Immature natural killer cell (primary cell): ENCODE results near the gene PA2G4. TPM values are rescaled to one million over a fixed set of nuclear protein-coding genes. Genes with fewer than 3 reads are reported as not detected.
"Not testable (repeated sequence)": the region's sequence is repeated elsewhere in the genome, so short reads cannot be mapped to it uniquely, and the experiment has no call there.

Source experiments
- DNase-seq, 3 donors: peaks; one replicate each; pipeline ENCODE4 v3.0.0; 2022; ENCODE audit warnings: mixed read lengths in 1 of 3
- H3K27ac Mint-ChIP-seq, 6 donors: one replicate each; pipeline ENCODE4 v1.8.0; 2020; ENCODE audit warnings: mixed read lengths in 6 of 6, mild to moderate bottlenecking in 5 of 6, inconsistent platforms in 4 of 6, moderate library complexity in 3 of 6
- H3K27me3 Mint-ChIP-seq, 3 donors: one replicate each; pipeline ENCODE4 v1.8.0; 2020 to 2021; ENCODE audit warnings: low read depth in 3 of 3, mild to moderate bottlenecking in 3 of 3, mixed read lengths in 3 of 3, moderate library complexity in 3 of 3, inconsistent platforms in 1 of 3
- H3K36me3 Mint-ChIP-seq, 3 donors: one replicate each; pipeline ENCODE4 v1.8.0; 2020; ENCODE audit warnings: mixed read lengths in 3 of 3, inconsistent platforms in 2 of 3, mild to moderate bottlenecking in 2 of 3
- H3K4me1 Mint-ChIP-seq, 2 donors: one replicate each; pipeline ENCODE4 v1.8.0; 2020; ENCODE audit warnings: inconsistent platforms in 2 of 2, mild to moderate bottlenecking in 2 of 2, mixed read lengths in 2 of 2, moderate library complexity in 1 of 2
- H3K4me3 Mint-ChIP-seq, 5 donors: one replicate each; pipeline ENCODE4 v1.8.0; 2020; ENCODE audit warnings: mild to moderate bottlenecking in 5 of 5, mixed read lengths in 5 of 5, inconsistent platforms in 3 of 5, moderate library complexity in 3 of 5
- H3K9me3 Mint-ChIP-seq, 6 donors: one replicate each; pipeline ENCODE4 v1.8.0; 2020; ENCODE audit warnings: mild to moderate bottlenecking in 6 of 6, mixed read lengths in 6 of 6, inconsistent platforms in 4 of 6, moderate library complexity in 3 of 6
- polyA plus RNA-seq, 3 donors: library from polyadenylated mRNA; unstranded; fragments of 300-500 nt; fragmentation: Illumina TruSeq; gene quantifications; one replicate each; pipeline ENCODE4 v1.2.3, GENCODE V29; 2021

Gene PA2G4
- 100 to 1,000 TPM; 192 to 222 (median 214) TPM for polyA plus RNA-seq

DNA sequence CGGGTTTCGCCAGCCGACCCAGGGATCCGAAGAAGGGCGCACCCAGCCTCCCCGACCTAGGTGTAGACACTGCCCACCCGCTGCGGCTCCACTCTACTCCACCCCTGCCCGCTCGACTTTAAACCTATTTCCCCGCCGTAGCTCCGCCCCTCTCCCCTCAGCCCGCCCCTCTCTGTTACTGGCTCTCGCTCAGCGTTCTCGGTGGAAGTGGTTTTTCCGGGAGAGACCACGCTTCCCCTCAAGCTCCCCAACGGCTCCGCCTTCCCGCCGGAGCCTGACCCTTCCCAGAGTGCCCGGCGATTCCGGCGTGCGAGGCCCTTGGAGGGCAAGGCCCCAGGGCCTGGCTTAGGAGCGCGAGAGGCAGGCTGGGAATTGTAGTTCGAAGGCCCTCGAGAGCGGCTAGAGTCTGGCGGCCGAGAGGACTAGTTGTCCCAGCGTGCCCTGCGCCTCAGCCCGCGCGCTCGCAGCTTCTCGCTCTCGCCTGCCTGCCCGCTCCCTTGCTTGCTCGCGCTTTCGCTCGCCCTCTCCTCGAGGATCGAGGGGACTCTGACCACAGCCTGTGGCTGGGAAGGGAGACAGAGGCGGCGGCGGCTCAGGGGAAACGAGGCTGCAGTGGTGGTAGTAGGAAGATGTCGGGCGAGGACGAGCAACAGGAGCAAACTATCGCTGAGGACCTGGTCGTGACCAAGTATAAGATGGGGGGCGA is at the start of gene PA2G4:
TSS of gene PA2G4 (plus strand) at position 451 of the 706 bp plus-strand sequence. CDS start at position 630, 179 bp downstream.
- peak within 1 kb of the TSS; percentile 93 to 99 (median 96) for H3K27ac Mint-ChIP-seq
- H3K36me3 Mint-ChIP-seq: peaks cover 0 to 18% (median 5%) of the 10 kb centered on the region in 3 donors
- H3K4me3 Mint-ChIP-seq: peak within 1 kb of the TSS; percentile 92 to 100 (median 96)
- peak; percentile 93 to 94 (median 94) for DNase-seq
- H3K9me3 Mint-ChIP-seq: no peaks in the 10 kb centered on the region
- peaks cover 50 to 57% of the 10 kb centered on the region in 2 donors for H3K4me1 Mint-ChIP-seq
- H3K27me3 Mint-ChIP-seq: peaks cover 4 to 11% (median 7%) of the 10 kb centered on the region in 3 donors

DNA sequence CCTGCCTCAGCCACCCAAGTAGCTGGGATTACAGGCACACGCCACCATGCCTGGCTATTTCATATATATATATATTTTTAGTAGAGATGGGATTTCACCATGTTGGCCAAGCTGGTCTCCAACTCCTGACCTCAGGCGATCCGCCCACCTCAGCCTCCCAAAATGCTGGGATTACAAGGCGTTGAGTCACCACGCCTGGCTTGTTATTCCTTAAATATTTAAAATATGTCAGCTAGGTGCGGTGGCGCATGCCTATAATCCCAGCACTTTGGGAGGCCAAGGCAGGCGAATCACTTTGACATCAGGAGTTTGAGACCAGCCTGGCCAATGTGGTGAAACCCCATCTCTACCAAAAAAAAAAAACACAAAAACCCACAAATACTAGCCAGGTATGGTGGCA is 44.4 kb upstream of the PA2G4 start:
- not testable (repeated sequence) for H3K27ac Mint-ChIP-seq, H3K9me3 Mint-ChIP-seq, DNase-seq, H3K4me1 Mint-ChIP-seq, H3K4me3 Mint-ChIP-seq, H3K27me3 Mint-ChIP-seq, H3K36me3 Mint-ChIP-seq

DNA sequence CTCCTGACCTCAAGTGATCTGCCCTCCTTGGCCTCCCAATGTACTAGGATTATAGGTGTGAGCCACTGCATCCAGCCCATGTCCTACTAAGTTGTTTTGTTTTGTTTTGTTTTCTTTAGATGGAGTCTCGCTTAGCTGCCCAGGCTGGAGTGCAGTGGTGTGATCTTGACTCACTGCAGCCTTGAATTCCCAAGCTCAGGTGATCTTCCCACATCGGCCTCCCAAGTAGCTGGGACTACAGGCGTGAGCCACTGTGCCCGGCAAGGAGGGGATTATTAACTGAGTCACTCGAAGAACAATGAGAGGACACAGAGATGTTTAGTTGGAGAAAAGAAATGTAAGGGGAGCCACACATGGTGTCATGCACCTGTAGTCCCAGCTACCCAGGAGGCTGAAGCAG is 42.4 kb upstream of the PA2G4 start:
- Mint-ChIP-seq H3K9me3 (no peaks in the 10 kb centered on the region), H3K36me3 (no peaks in the 10 kb centered on the region)

DNA sequence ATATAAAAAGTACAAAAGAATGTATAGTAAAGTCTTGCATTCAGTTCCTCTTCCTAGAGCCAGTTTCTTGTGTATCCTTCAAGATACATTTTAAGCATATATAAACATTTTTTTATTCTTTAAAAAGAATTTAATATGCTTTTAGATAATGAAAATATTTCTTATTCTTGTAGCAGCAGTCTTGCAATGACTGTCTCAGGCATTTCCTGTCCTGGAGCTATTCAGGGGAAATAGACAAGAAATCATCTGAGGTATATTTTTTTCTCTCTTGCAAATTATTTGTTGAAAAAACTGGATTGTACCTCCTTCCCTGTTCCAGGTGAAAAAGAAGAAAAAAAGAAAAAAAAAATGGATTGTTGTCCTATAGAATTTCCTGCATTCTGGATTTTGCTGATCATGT is 41.4 kb upstream of the PA2G4 start:
- no peaks in the 10 kb centered on the region for H3K4me1 Mint-ChIP-seq
- peaks cover 0 to 7% (median 1%) of the 10 kb centered on the region in 3 donors for H3K27me3 Mint-ChIP-seq
- no peak overlapping the region for H3K27ac Mint-ChIP-seq
- no peak overlapping the region for H3K4me3 Mint-ChIP-seq
- H3K36me3 Mint-ChIP-seq: no peaks in the 10 kb centered on the region
- DNase-seq: no peak
- H3K9me3 Mint-ChIP-seq: no peaks in the 10 kb centered on the region

More for the DNA sequence above, 42.4 kb upstream of the PA2G4 start:
- Mint-ChIP-seq H3K27ac (no peak overlapping the region), H3K4me3 (no peak overlapping the region), H3K27me3 (peaks cover 0 to 7% (median 1%) of the 10 kb centered on the region in 3 donors), H3K4me1 (no peaks in the 10 kb centered on the region)
- DNase-seq: no peak

DNA sequence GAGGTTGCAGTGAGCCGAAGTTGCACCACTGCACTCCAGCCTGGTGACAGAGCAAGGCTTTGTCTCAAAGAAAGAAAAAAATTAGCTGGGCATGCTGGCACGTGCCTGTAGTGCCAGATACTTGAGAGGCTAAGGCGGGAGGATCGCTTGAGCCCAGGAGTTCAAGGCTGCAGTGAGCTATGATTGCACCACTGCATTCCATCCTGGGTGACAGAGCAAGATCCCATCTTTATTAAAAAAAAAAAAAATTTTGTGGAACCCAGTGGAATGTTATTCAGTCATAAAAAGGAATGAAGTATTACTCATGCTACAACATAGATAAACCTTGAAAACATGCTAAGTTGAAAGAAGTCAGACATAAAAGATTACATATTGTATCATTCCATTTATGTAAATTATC is 32.7 kb upstream of the PA2G4 start:
- no peaks in the 10 kb centered on the region for H3K4me1 Mint-ChIP-seq
- no peak overlapping the region for H3K27ac Mint-ChIP-seq
- no peak overlapping the region for H3K4me3 Mint-ChIP-seq
- peaks cover 0 to 2% (median 0%) of the 10 kb centered on the region in 3 donors for H3K27me3 Mint-ChIP-seq
- H3K9me3 Mint-ChIP-seq: no peaks in the 10 kb centered on the region
- H3K36me3 Mint-ChIP-seq: no peaks in the 10 kb centered on the region
- no peak for DNase-seq

DNA sequence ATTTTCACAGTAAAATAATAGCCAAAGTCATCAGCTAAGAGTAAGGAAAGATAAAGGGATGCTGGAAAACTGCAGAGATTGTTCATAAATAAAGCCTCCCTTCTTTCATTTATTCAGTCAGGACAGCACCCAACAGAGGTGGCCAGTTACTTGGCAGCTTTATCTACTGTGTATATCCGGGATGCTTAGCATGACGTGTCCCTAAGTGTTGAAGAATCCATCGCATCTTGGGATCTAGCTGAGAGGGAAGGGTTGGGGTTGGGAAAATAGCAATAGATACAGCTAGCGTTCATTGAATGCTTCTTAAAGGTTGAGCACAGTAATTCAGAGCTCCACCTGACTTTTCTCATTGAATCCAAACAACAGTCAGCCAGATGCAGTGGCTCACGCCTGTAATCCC is 30.0 kb upstream of the PA2G4 start:
- Mint-ChIP-seq H3K36me3 (no peaks in the 10 kb centered on the region), H3K4me3 (no peak overlapping the region), H3K9me3 (no peaks in the 10 kb centered on the region), H3K4me1 (peaks cover 3 to 8% of the 10 kb centered on the region in 2 donors), H3K27me3 (peaks cover 0 to 2% (median 0%) of the 10 kb centered on the region in 3 donors), H3K27ac (no peak overlapping the region)
- no peak for DNase-seq

DNA sequence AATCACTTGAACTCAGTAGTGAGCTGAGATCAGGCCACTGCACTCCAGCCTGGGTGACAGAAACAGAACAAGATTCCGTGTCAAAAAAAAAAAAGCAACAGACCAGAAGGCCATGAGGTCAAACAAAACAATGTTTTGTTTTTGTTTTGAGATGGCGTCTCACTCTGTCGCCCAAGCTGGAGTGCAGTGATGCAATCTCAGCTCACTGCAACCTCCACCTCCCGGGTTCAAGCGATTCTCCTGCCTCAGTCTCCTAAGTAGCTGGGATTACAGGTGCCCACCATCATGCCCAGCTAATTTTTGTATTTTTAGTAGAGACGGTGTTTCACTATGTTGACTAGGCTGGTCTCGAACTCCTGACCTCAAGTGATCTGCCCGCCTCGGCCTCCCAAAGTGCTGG is 26.4 kb upstream of the PA2G4 start:
- not testable (repeated sequence) for H3K27me3 Mint-ChIP-seq, DNase-seq, H3K9me3 Mint-ChIP-seq, H3K36me3 Mint-ChIP-seq, H3K27ac Mint-ChIP-seq
- peak overlapping the region in 3 of 5 donors; percentile 83 to 90 (median 87) for H3K4me3 Mint-ChIP-seq
- H3K4me1 Mint-ChIP-seq: peaks cover 14% of the 10 kb centered on the region in 2 donors

DNA sequence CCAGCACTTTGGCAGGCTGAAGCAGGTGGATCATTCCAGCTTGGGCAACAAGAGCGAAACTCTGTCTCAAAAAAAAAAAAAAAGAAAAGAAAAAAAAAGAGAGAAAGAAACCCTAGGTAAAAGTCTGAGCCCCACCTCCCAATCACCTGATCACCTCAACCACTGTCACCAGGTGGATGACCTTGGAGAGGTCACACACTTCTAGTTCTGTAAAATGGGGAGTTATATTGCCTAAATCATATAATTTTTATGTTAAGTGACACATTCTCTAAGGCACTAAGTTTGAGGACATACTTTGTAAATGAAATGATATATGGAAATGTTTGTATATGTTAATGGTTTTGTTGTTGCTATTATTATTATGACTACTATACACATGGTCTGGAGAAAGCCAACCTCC is 25.9 kb upstream of the PA2G4 start:
- H3K36me3 Mint-ChIP-seq: no peaks in the 10 kb centered on the region
- peaks cover 2 to 8% (median 2%) of the 10 kb centered on the region in 3 donors for H3K27me3 Mint-ChIP-seq
- no peak for DNase-seq
- peak overlapping the region; percentile 81 to 90 (median 86) for H3K4me3 Mint-ChIP-seq
- H3K27ac Mint-ChIP-seq: no peak overlapping the region
- H3K9me3 Mint-ChIP-seq: no peaks in the 10 kb centered on the region
- peaks cover 14% of the 10 kb centered on the region in 2 donors for H3K4me1 Mint-ChIP-seq

DNA sequence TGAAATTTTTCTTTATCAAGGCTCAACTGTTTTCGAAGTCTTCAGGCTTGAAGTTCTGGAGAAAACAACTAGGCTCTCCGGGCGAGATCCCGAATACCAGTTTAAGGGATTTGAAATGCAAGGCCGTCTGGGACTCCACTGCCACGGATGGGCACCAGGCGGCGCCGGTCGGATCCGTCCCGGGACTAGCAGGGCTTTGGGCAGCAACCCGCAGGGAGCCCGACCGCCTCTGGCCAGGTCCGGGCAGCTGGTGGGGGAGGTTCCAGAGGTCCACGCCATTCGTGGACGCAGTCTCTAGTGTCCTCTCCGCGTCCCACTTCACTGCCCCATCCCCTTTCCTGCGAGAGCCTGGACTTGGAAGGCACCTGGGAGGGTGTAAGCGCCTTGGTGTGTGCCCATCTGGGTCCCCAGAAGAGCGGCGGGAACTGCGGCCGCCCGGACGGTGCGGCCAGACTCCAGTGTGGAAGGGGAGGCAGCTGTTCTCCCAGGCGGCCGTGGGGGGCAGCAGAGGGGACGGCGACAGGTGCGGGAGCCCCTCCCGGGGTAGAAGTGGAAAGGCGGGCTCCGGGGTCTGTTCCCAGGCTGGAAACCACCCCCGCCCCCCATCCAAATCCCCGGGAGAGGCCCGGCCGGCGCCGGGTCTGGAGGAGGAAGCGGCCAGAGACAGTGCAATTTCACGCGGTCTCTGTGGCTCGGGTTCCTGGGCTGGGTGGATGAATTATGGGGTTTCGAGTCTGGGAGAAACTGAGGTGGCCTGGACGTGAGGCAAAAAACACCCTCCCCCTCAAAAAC is 25.2 kb upstream of the PA2G4 start:
- peak overlapping the region; percentile 81 to 91 (median 87) for H3K4me3 Mint-ChIP-seq
- peak; percentile 26 to 47 (median 43) for DNase-seq
- no peak overlapping the region for H3K27ac Mint-ChIP-seq
- H3K27me3 Mint-ChIP-seq: peaks cover 2 to 8% (median 4%) of the 10 kb centered on the region in 3 donors
- H3K9me3 Mint-ChIP-seq: no peaks in the 10 kb centered on the region
- no peaks in the 10 kb centered on the region for H3K36me3 Mint-ChIP-seq
- H3K4me1 Mint-ChIP-seq: peaks cover 14% of the 10 kb centered on the region in 2 donors

DNA sequence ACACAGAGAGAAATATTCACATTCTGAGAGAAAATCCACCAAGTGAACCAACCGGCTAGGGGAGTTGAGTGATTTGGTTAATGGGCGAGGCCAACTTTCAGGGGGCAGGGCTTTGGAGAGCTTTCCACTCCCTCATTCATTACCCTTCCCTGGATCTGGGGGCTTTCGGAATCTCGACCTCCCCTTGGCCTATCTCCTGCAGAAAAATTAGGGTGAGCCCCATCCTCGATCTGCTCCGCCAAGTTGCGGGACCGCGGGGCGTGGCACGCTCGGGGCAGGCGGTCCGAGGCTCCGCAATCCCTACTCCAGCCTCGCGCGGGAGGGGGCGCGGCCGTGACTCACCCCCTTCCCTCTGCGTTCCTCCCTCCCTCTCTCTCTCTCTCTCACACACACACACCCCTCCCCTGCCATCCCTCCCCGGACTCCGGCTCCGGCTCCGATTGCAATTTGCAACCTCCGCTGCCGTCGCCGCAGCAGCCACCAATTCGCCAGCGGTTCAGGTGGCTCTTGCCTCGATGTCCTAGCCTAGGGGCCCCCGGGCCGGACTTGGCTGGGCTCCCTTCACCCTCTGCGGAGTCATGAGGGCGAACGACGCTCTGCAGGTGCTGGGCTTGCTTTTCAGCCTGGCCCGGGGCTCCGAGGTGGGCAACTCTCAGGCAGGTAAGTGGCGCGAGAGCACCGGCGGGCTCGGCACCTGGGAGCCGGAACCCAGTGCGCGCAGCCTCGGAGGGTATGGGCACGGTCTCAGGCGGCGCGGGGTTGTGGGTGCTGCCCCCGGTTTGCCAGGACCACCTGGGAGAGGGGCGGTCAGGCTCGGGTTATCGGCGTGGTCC is 24.4 kb upstream of the PA2G4 start, which contains the start of gene ERBB3:
TSS of gene ERBB3 (plus strand) at position 443 of the 833 bp plus-strand sequence. CDS start at position 579, 136 bp downstream.
- Mint-ChIP-seq H3K4me1 (peaks cover 14% of the 10 kb centered on the region in 2 donors), H3K36me3 (no peaks in the 10 kb centered on the region), H3K27me3 (peaks cover 2 to 8% (median 4%) of the 10 kb centered on the region in 3 donors), H3K9me3 (no peaks in the 10 kb centered on the region), H3K4me3 (peak within 1 kb of the TSS; percentile 81 to 91 (median 87)), H3K27ac (no peak within 1 kb of the TSS)
- DNase-seq: peak; percentile 29 to 46 (median 46)

DNA sequence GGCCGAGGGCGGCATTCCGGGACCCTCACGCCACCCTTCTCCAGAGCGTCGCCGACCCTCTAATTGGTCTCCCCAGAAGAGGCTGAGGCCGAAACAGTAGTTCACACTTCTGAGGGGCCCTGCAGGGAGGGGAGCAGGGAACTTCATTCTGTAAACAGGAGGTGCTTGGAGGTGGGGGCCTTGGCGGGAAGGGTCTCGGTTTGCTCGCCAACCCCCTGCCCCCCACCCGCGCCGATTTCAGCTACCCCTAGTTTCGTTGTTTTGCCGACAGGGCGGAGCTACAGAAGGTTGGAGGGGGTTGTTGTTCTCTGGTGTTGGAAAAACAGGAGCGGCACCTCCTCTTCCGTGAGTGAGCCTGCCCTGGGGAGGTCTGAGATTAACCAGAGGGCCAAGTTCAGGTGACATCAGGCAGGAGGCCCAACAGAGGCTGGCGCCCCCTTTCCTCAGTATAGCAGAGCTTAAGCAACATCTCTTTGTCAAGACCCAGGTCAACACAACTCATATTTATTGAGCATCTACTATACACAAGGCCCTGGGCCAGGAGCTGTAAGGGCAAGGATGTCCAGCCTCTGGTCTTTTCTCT is 23.7 kb upstream of the PA2G4 start:
- Mint-ChIP-seq H3K4me3 (peak overlapping the region; percentile 71 to 90 (median 86)), H3K27me3 (peaks cover 2 to 8% (median 4%) of the 10 kb centered on the region in 3 donors), H3K4me1 (peaks cover 14% of the 10 kb centered on the region in 2 donors), H3K9me3 (no peaks in the 10 kb centered on the region), H3K27ac (no peak overlapping the region), H3K36me3 (no peaks in the 10 kb centered on the region)
- DNase-seq: no peak

DNA sequence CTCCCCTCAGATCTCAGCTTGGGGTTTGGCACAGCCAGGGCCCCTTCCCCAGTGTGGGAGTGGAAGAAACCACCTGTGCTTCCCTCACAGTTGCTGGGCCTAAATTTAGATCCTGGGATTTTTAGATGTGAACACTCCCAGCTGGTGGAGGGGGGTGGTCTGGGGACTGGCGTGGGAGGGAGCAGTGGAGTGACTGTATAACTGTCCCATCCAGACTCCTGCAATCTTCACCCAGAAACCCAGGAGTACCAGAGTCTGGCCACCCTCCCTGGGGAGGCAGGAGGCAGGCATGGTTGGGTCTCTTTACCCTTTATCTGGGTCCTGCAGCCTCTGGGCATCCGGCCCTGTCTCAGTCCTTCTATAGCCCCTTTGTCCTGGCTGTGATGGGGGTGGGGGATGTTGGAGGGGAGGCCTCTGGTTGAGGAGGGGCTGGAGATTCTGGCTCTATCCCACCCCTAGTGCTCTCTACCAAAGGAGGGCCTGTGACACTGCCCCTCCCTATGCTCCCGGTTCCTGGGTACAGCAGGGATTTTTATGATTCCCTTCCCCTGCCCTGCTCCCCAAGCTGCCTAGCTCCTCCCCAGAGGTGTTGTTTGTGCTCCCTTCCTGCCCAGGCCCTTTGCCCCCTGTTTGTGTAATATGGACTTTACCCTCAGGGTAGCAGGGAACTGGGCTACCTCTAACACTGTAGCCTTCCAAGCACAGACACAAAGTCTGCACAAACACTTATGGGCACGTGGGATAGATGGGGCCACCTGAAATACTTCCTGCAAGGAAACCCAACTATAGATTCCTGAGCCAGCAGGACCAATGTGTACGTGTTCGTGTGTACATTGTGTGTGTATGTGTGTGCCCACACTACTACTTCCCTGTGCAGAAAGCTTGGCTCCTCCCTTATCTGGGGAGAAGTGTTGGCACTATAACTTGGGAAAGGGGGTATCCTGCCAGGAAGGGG is 22.7 kb upstream of the PA2G4 start:
- Mint-ChIP-seq H3K4me1 (peaks cover 14% of the 10 kb centered on the region in 2 donors), H3K36me3 (no peaks in the 10 kb centered on the region), H3K9me3 (no peaks in the 10 kb centered on the region), H3K4me3 (peak overlapping the region in 2 of 5 donors; percentile 65 to 71), H3K27me3 (peaks cover 2 to 8% (median 4%) of the 10 kb centered on the region in 3 donors), H3K27ac (peak overlapping the region in 1 of 6 donors; percentile 55)
- DNase-seq: no peak
